KMS-11 (cell line): Measurements from ENCODE around the gene RREB1.

ENCODE experiments used
- H2AFZ ChIP-seq: fragments of 200-600 bp; sonication (generic); 2 replicates; pipeline ENCODE4 v1.6.1; 2016; ENCODE audit warnings: antibody characterized with exemption, mixed run types, low read depth
- H3K27ac ChIP-seq: fragments of 200-600 bp; sonication (generic); 2 replicates; pipeline ENCODE4 v1.6.1; 2016; ENCODE audit warnings: mild to moderate bottlenecking, mixed run types
- H3K27me3 ChIP-seq: fragments of 200-600 bp; sonication (generic); 2 replicates; pipeline ENCODE4 v1.6.1; 2017; ENCODE audit warnings: mild to moderate bottlenecking, low read depth, mixed run types, moderate library complexity; ENCODE audit not compliant: insufficient read depth
- H3K36me3 ChIP-seq: fragments of 200-600 bp; sonication (generic); 2 replicates; pipeline ENCODE4 v1.6.1; 2017; ENCODE audit warnings: mild to moderate bottlenecking, mixed run types; ENCODE audit not compliant: insufficient read depth
- H3K4me1 ChIP-seq: fragments of 200-600 bp; sonication (generic); 2 replicates; pipeline ENCODE4 v1.6.1; 2016; ENCODE audit warnings: mild to moderate bottlenecking, low read depth, mixed run types; ENCODE audit not compliant: poor library complexity, severe bottlenecking
- H3K4me2 ChIP-seq: fragments of 200-600 bp; sonication (generic); 2 replicates; pipeline ENCODE4 v1.7.0; 2016; ENCODE audit warnings: mild to moderate bottlenecking, mixed run types
- H3K4me3 ChIP-seq: fragments of 200-600 bp; sonication (generic); IDR thresholded peaks from 2 replicates; pipeline ENCODE4 v1.6.1; 2017; ENCODE audit warnings: low read depth, low read length, mixed read lengths; ENCODE audit not compliant: insufficient read depth
- H3K79me2 ChIP-seq: fragments of 200-600 bp; sonication (generic); 2 replicates; pipeline ENCODE4 v1.6.1; 2016; ENCODE audit warnings: low read depth, mixed run types; ENCODE audit not compliant: insufficient read depth
- H3K9ac ChIP-seq: fragments of 200-600 bp; sonication (generic); 2 replicates; pipeline ENCODE4 v1.6.1; 2016; ENCODE audit warnings: mild to moderate bottlenecking, mixed run types
- H4K20me1 ChIP-seq: fragments of 200-600 bp; sonication (generic); 2 replicates; pipeline ENCODE4 v1.6.1; 2016; ENCODE audit warnings: mild to moderate bottlenecking, mixed run types; ENCODE audit not compliant: insufficient read depth
- CTCF ChIP-seq: fragments of 200-600 bp; sonication (generic); conservative IDR thresholded peaks from 2 replicates; pipeline ENCODE4 v1.6.1; 2017; ENCODE audit warnings: low read depth, mild to moderate bottlenecking, antibody characterized with exemption, low read length, moderate library complexity, mixed read lengths

RREB1 gene

GRCh38 chr6:7201732-7202541 is 94.2 kb downstream of the RREB1 start:
- Histone ChIP-seq H4K20me1 (no peaks in the 10 kb centered on the region), H3K9ac (no peak overlapping the region), H3K4me1 (no peaks in the 10 kb centered on the region), H3K4me2 (no peak overlapping the region), H3K27me3 (no peaks in the 10 kb centered on the region), H3K27ac (no peak overlapping the region), H3K79me2 (no peaks in the 10 kb centered on the region), H2AFZ (no peak overlapping the region), H3K36me3 (no peaks in the 10 kb centered on the region), H3K4me3 (no peak overlapping the region)
- no peak for TF ChIP-seq CTCF

- H3K4me1 ChIP-seq, result no peaks in the 10 kb centered on the region
- no peak overlapping the region for H3K9ac ChIP-seq
- H3K27ac ChIP-seq, result no peak overlapping the region
Observed at GRCh38 chr6:7202950-7203349, 95.2 kb downstream of the RREB1 start.

GRCh38 chr6:7203939-7204338 is 96.2 kb downstream of the RREB1 start:
- H3K36me3 ChIP-seq, result no peaks in the 10 kb centered on the region
- H3K4me1 ChIP-seq, result no peaks in the 10 kb centered on the region
- no peak overlapping the region for H3K4me3 ChIP-seq
- TF ChIP-seq CTCF, result no peak
- H3K27ac ChIP-seq, result no peak overlapping the region
- H3K9ac ChIP-seq, result no peak overlapping the region
- H2AFZ ChIP-seq, result no peak overlapping the region
- H3K4me2 ChIP-seq, result no peak overlapping the region
- no peaks in the 10 kb centered on the region for H3K27me3 ChIP-seq
- no peaks in the 10 kb centered on the region for H4K20me1 ChIP-seq
- H3K79me2 ChIP-seq, result no peaks in the 10 kb centered on the region

More at GRCh38 chr6:7202950-7203349, 95.2 kb downstream of the RREB1 start:
- Histone ChIP-seq H3K4me3 (no peak overlapping the region), H3K79me2 (no peaks in the 10 kb centered on the region), H3K36me3 (no peaks in the 10 kb centered on the region), H4K20me1 (no peaks in the 10 kb centered on the region), H3K27me3 (no peaks in the 10 kb centered on the region), H3K4me2 (no peak overlapping the region), H2AFZ (no peak overlapping the region)
- TF ChIP-seq CTCF, result no peak

GRCh38 chr6:7204726-7205125 is 97.0 kb downstream of the RREB1 start:
- Histone ChIP-seq H3K36me3 (no peaks in the 10 kb centered on the region), H4K20me1 (no peaks in the 10 kb centered on the region), H2AFZ (no peak overlapping the region), H3K79me2 (no peaks in the 10 kb centered on the region), H3K27me3 (no peaks in the 10 kb centered on the region), H3K4me1 (no peaks in the 10 kb centered on the region), H3K9ac (no peak overlapping the region), H3K27ac (no peak overlapping the region), H3K4me3 (no peak overlapping the region), H3K4me2 (no peak overlapping the region)
- TF ChIP-seq CTCF, result no peak
